MM.1S (cell line): ENCODE measurements around the gene PCDHGB5.

Experiments
- CTCF ChIP-seq: fragments of 300-600 bp; sonication (generic); IDR thresholded peaks from 2 replicates; pipeline ENCODE4 v1.5.1; 2016; ENCODE audit warnings: antibody characterized with exemption, low read length, mixed read lengths
- EZH2 ChIP-seq: fragments of 300-600 bp; sonication (generic); optimal IDR thresholded peaks from 2 replicates; pipeline ENCODE3; 2017; ENCODE audit warnings: low read depth, mild to moderate bottlenecking, antibody characterized with exemption, low read length, mixed read lengths
- EZH2phosphoT487 ChIP-seq: fragments of 300-600 bp; sonication (generic); IDR thresholded peaks from 2 replicates; pipeline ENCODE4 v1.6.1; 2018; ENCODE audit warnings: antibody characterized with exemption, low read length

GRCh38 chr5:141403387-141403786 lies 5.6 kb downstream of the PCDHGB5 start:
- TF ChIP-seq CTCF (no peak), EZH2 (no peak), EZH2phosphoT487 (no peak)
